ENCODE measurements around the gene FOXN3. TPM values are rescaled to one million over a fixed set of nuclear protein-coding genes. Genes with fewer than 3 reads are reported as not detected.

FOXN3 gene
- total RNA-seq, 1 donor from 2014 or later = 27.8 TPM

DNA sequence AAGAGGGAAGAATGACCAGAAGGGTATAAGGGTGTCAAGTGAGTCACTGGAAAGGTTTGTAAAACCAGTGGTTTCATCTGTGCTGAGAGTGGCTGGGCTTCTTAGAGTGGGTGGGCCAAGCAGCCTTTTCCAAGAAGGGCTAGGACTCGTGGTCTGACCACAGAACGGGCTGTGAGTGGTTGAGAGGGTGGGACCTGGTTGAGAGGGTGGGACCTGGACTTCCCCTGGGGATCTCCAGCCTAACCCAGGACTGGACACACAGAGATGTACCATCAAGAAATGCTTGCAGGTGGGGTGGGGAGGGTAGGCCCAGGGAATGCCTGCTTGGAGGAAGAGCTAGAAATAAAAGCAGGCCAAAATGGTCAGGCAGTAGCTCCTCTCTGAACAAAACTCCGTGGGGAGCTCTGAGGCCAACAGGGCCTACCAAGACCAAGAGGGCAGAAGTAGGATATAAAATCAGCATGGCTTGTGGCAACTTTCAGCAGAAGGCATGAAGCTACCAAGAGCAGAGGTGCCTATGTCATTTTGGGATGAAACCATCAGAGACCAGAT lies 140.5 kb downstream of the FOXN3 start:
- TF ChIP-seq, protein P1, sequence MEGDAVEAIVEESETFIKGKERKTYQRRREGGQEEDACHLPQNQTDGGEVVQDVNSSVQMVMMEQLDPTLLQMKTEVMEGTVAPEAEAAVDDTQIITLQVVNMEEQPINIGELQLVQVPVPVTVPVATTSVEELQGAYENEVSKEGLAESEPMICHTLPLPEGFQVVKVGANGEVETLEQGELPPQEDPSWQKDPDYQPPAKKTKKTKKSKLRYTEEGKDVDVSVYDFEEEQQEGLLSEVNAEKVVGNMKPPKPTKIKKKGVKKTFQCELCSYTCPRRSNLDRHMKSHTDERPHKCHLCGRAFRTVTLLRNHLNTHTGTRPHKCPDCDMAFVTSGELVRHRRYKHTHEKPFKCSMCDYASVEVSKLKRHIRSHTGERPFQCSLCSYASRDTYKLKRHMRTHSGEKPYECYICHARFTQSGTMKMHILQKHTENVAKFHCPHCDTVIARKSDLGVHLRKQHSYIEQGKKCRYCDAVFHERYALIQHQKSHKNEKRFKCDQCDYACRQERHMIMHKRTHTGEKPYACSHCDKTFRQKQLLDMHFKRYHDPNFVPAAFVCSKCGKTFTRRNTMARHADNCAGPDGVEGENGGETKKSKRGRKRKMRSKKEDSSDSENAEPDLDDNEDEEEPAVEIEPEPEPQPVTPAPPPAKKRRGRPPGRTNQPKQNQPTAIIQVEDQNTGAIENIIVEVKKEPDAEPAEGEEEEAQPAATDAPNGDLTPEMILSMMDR (conservative IDR thresholded peaks at IDR 0.05; ENCODE audit: low read depth, low read length) = no peak
- no peak for DNase-seq (ENCODE audit: low read depth)
- H3K4me3 ChIP-seq (ENCODE audit: low read depth, low read length) = no peak overlapping the region

DNA sequence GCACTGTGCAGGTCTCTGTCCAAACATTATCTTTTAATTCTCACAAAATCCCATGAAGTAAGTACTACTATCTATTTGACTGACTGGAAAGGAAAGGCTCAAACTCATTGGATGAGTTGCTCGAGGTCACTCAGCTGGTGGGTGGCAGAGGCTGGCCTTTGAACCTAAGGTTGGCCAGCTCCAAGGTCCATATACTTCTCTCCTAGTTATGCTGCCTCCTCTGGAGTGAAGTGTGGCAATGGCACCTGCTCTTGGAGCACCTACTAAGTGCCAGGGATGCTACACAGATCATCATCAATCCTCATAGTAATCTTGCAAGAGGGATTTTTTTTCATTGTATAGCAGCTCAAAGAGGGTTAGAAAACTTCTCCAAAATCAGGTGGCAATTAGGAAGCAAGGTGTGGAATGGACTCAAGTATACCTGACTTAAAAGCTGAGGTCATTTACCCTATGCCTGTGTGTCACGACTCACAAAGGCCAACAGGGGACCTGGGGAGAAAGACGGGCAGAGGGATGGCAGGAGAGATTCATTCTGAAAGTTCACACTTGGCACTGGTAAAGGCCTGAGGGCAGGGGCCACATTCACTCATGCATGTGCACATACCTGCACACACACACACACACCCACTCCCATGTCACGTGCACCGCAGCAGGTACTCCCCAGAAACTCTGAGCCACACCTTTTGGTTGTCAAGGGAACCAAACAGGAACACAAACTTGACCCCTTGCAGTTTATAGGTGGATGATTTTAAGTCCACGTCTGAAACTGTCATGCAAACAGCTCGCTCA lies 146.4 kb downstream of the FOXN3 start:
- no peak for DNase-seq (ENCODE audit: low read depth)
- TF ChIP-seq, protein P1 (conservative IDR thresholded peaks at IDR 0.05; ENCODE audit: low read depth, low read length) = no peak
- no peak overlapping the region for H3K4me3 ChIP-seq (ENCODE audit: low read depth, low read length)

DNA sequence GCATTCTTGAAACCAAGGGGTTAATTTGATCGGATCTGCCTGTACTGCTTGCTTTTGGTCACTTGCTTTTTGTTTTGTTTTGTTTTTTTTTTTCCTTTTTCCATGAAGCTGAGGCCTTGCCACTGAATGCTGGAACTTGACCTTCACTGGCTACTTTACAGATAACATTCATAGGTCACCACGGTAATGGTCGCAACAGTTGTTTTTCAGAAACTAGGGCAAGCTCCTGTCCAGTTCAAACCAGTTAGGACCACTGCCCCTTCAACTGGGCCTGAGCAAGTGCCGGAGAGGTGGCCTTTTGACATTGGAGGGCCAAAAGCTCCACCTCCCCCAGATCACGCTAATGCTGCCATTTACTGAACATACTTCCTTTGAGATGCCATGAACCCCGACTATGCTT lies 147.6 kb downstream of the FOXN3 start:
- no peak overlapping the region for H3K4me3 ChIP-seq (ENCODE audit: low read depth, low read length)
- TF ChIP-seq, protein P1 (conservative IDR thresholded peaks at IDR 0.05; ENCODE audit: low read depth, low read length) = no peak
- no peak for DNase-seq (ENCODE audit: low read depth)

DNA sequence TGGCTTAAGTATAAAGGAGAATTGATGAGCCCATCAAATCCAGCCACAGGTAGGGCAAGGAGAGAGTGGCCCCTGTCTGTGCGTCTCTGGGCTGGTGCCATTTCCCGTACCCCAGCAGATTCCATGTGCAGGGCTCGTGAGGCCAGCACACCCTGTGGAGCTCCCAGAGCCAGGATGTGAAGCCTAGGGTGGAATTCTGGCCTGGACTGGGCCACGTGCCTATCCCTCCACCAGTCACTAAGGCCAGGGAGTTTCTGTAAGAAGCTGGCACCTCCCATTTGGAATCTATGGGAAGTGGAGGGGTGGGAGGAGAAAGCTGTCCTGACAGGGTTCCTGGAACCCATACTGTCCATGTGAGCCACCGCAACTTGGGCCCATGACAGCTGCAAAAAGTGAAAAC lies 148.5 kb downstream of the FOXN3 start:
- H3K4me3 ChIP-seq (ENCODE audit: low read depth, low read length) = no peak overlapping the region
- TF ChIP-seq, protein P1 (conservative IDR thresholded peaks at IDR 0.05; ENCODE audit: low read depth, low read length) = no peak
- DNase-seq (ENCODE audit: low read depth) = no peak

DNA sequence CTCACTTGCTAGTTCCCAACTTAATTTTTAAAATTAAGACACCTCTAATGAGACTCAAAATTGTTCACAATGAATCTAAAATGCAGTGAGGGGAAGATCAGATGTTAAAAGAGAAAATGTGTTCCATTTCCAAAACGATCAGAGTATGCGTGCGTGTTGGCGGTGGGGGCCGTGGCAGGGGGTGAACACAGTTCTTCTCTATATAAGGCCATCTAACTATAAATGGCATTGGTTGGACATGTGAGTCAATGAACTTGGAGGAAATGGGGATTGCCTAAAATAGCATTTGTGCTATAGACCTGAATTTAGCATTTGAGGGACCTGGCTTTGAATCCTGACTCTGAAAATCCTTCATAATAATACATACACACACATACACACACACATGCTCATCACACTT lies 149.4 kb downstream of the FOXN3 start:
- TF ChIP-seq, protein P1 (conservative IDR thresholded peaks at IDR 0.05; ENCODE audit: low read depth, low read length) = no peak
- H3K4me3 ChIP-seq (ENCODE audit: low read depth, low read length) = no peak overlapping the region
- no peak for DNase-seq (ENCODE audit: low read depth)

DNA sequence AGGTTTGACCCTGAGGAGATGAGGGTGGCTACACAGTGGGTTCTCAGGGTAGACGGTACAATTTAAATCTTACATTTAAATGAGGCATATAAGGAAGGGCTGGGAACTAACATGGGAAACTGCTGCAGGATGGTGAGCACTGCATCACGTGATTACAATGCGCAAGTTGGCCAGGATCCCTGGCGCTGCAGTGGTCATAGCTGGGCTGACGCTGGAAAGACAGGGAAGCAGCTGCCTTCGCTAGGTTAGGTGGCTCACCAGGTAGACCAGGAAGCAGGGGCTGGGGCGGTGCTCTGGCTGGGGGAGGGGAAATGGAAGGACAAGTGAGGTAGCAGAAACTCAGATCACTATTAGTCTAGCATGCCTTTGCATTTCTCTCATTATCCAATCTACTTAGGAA lies 149.9 kb downstream of the FOXN3 start:
- TF ChIP-seq, protein P1 (conservative IDR thresholded peaks at IDR 0.05; ENCODE audit: low read depth, low read length) = no peak
- no peak overlapping the region for H3K4me3 ChIP-seq (ENCODE audit: low read depth, low read length)
- DNase-seq (ENCODE audit: low read depth) = no peak

DNA sequence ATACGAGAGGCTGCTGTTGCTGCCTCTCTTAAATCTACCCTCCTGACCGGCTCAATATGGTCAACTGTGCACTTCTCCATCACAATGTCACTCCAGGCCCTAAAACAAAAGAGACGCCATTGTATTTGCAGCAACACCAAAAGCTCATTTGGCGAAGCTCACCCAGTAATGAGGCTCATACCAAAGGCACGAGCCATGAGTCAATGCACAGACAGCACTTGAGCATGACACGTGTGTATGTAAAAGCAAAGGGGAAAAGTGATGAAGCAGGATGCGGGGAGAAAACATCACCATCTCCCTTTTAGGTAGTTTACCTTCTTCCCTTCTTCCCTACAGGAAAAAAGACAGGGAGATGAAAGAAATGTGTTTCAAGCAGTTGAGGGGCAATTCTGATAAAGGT lies 150.3 kb downstream of the FOXN3 start:
- DNase-seq (ENCODE audit: low read depth) = no peak
- TF ChIP-seq, protein P1 (conservative IDR thresholded peaks at IDR 0.05; ENCODE audit: low read depth, low read length) = no peak
- H3K4me3 ChIP-seq (ENCODE audit: low read depth, low read length) = no peak overlapping the region
